ENCODE results near the gene ZNF746. TPM values are rescaled to one million over a fixed set of nuclear protein-coding genes. Genes with fewer than 3 reads are reported as not detected.

The ZNF746 gene
- total and polyA plus RNA-seq, 9 of the 15 experiments (the other 6 are each of a cell fraction or from before 2014, with no cell fraction given), result 1.7 to 31.6 (median 13.3) TPM

GRCh38 chr7:149494738-149495368, 2.8 kb downstream of the ZNF746 start (continued):
- TF ChIP-seq E2F8 (IDR thresholded peaks at IDR 0.05; ENCODE audit: low read depth, partially characterized antibody) (no peak), FOXK2 (conservative IDR thresholded peaks at IDR 0.05 in 1 of 2, IDR thresholded peaks at IDR 0.05 in 1 of 2; ENCODE audit: low read depth in 2 of 2) (peak; percentile 91 to 97), ZNF263 (CRISPR knock-in tag; IDR thresholded peaks at IDR 0.05; ENCODE audit: borderline replicate concordance) (no peak), JUNB (CRISPR knock-in tag; conservative IDR thresholded peaks at IDR 0.05) (no peak), ZNF76 (CRISPR knock-in tag; IDR thresholded peaks at IDR 0.05; ENCODE audit: borderline replicate concordance) (no peak), HNRNPH1 (optimal IDR thresholded peaks at IDR 0.05; ENCODE audit: low read depth, low read length) (no peak), TBL1XR1 (IDR thresholded peaks at IDR 0.05; ENCODE audit: low read length in 2 of 2) (peak in 1 of 2 experiments; percentile 38; a peak in 1 of 4 replicates), PRMT5 (CRISPR knock-in tag; IDR thresholded peaks at IDR 0.05) (no peak), HNRNPK (IDR thresholded peaks at IDR 0.05; ENCODE audit: low read depth, low read length, poor library complexity, severe bottlenecking) (no peak), SAFB2 (IDR thresholded peaks at IDR 0.05; ENCODE audit: borderline replicate concordance, low read depth, low read length, severe bottlenecking) (no peak), ZNF444 (CRISPR knock-in tag; IDR thresholded peaks at IDR 0.05) (no peak), RHOXF2B (CRISPR knock-in tag; conservative IDR thresholded peaks at IDR 0.05) (no peak), BRCA1 (IDR thresholded peaks at IDR 0.05) (no peak), BRCA1 (CRISPR knock-in tag; IDR thresholded peaks at IDR 0.05) (no peak), SP1 (CRISPR knock-in tag; IDR thresholded peaks at IDR 0.05) (no peak), MCM2 (IDR thresholded peaks at IDR 0.05; ENCODE audit: low read depth) (no peak), NR3C1 (CRISPR knock-in tag; IDR thresholded peaks at IDR 0.05) (no peak)
- TF ChIP-seq, protein P1, sequence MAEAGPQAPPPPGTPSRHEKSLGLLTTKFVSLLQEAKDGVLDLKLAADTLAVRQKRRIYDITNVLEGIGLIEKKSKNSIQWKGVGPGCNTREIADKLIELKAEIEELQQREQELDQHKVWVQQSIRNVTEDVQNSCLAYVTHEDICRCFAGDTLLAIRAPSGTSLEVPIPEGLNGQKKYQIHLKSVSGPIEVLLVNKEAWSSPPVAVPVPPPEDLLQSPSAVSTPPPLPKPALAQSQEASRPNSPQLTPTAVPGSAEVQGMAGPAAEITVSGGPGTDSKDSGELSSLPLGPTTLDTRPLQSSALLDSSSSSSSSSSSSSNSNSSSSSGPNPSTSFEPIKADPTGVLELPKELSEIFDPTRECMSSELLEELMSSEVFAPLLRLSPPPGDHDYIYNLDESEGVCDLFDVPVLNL (CRISPR knock-in tag; IDR thresholded peaks at IDR 0.05; ENCODE audit: low read depth), result no peak
- TF ChIP-seq, protein P2, sequence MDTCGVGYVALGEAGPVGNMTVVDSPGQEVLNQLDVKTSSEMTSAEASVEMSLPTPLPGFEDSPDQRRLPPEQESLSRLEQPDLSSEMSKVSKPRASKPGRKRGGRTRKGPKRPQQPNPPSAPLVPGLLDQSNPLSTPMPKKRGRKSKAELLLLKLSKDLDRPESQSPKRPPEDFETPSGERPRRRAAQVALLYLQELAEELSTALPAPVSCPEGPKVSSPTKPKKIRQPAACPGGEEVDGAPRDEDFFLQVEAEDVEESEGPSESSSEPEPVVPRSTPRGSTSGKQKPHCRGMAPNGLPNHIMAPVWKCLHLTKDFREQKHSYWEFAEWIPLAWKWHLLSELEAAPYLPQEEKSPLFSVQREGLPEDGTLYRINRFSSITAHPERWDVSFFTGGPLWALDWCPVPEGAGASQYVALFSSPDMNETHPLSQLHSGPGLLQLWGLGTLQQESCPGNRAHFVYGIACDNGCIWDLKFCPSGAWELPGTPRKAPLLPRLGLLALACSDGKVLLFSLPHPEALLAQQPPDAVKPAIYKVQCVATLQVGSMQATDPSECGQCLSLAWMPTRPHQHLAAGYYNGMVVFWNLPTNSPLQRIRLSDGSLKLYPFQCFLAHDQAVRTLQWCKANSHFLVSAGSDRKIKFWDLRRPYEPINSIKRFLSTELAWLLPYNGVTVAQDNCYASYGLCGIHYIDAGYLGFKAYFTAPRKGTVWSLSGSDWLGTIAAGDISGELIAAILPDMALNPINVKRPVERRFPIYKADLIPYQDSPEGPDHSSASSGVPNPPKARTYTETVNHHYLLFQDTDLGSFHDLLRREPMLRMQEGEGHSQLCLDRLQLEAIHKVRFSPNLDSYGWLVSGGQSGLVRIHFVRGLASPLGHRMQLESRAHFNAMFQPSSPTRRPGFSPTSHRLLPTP (IDR thresholded peaks at IDR 0.05; ENCODE audit: borderline replicate concordance, extremely low read depth, insufficient read length), result no peak

All from K562 (cell line).